ENCODE data around the gene ATP8B4.

ATP8B4 gene

GRCh38 chr15:49934487-49934886, 184.5 kb downstream of the ATP8B4 start:
- WGBS, 2 experiments (ENCODE audit: insufficient coverage in 2 of 2): 89 to 100% methylated on average over 1 of the region's 2 CpGs
- Histone ChIP-seq H3K9me3 (ENCODE audit: control insufficient read depth, low read length) (no peaks in the 10 kb centered on the region), H3K27ac (ENCODE audit: low read depth, low read length, severe bottlenecking) (no peak overlapping the region), H3K4me1 (ENCODE audit: control insufficient read depth, insufficient read depth, low read length, poor library complexity, severe bottlenecking) (no peaks in the 10 kb centered on the region), H3K4me3 (ENCODE audit: extremely low read depth, insufficient read depth, low read length, poor library complexity, severe bottlenecking) (no peak overlapping the region), H3K36me3 (ENCODE audit: control insufficient read depth, insufficient read depth, low read length) (no peaks in the 10 kb centered on the region)

GRCh38 chr15:49927189-49927861, 191.7 kb downstream of the ATP8B4 start:
- 75 to 100% methylated on average over 1 of the region's 2 CpGs for WGBS, 2 experiments (ENCODE audit: insufficient coverage in 2 of 2)

GRCh38 chr15:49926740-49927139, 192.3 kb downstream of the ATP8B4 start:
- Histone ChIP-seq H3K4me3 (ENCODE audit: extremely low read depth, insufficient read depth, low read length, poor library complexity, severe bottlenecking) (no peak overlapping the region), H3K4me1 (ENCODE audit: control insufficient read depth, insufficient read depth, low read length, poor library complexity, severe bottlenecking) (no peaks in the 10 kb centered on the region), H3K36me3 (ENCODE audit: control insufficient read depth, insufficient read depth, low read length) (no peaks in the 10 kb centered on the region), H3K9me3 (ENCODE audit: control insufficient read depth, low read length) (no peaks in the 10 kb centered on the region), H3K27ac (ENCODE audit: low read depth, low read length, severe bottlenecking) (no peak overlapping the region)
- WGBS, 2 experiments (ENCODE audit: insufficient coverage in 2 of 2): no CpG with 5 or more reads among the region's 3 CpGs

More at GRCh38 chr15:49927189-49927861, 191.7 kb downstream of the ATP8B4 start:
- Histone ChIP-seq H3K4me3 (ENCODE audit: extremely low read depth, insufficient read depth, low read length, poor library complexity, severe bottlenecking) (no peak overlapping the region), H3K4me1 (ENCODE audit: control insufficient read depth, insufficient read depth, low read length, poor library complexity, severe bottlenecking) (no peaks in the 10 kb centered on the region), H3K27ac (ENCODE audit: low read depth, low read length, severe bottlenecking) (no peak overlapping the region), H3K9me3 (ENCODE audit: control insufficient read depth, low read length) (no peaks in the 10 kb centered on the region), H3K36me3 (ENCODE audit: control insufficient read depth, insufficient read depth, low read length) (no peaks in the 10 kb centered on the region)

- Histone ChIP-seq H3K4me3 (ENCODE audit: extremely low read depth, insufficient read depth, low read length, poor library complexity, severe bottlenecking) (no peak overlapping the region), H3K27ac (ENCODE audit: low read depth, low read length, severe bottlenecking) (no peak overlapping the region), H3K36me3 (ENCODE audit: control insufficient read depth, insufficient read depth, low read length) (no peaks in the 10 kb centered on the region), H3K4me1 (ENCODE audit: control insufficient read depth, insufficient read depth, low read length, poor library complexity, severe bottlenecking) (no peaks in the 10 kb centered on the region), H3K9me3 (ENCODE audit: control insufficient read depth, low read length) (no peaks in the 10 kb centered on the region)
- WGBS, 2 experiments (ENCODE audit: insufficient coverage in 2 of 2): 94% methylated on average over 2 of the region's 2 CpGs; no CpG with 5 or more reads in 1 of the 2 experiments
Measured at GRCh38 chr15:49923671-49924070, 195.4 kb downstream of the ATP8B4 start.

GRCh38 chr15:49919034-49919433, 200.0 kb downstream of the ATP8B4 start:
- Histone ChIP-seq H3K4me1 (ENCODE audit: control insufficient read depth, insufficient read depth, low read length, poor library complexity, severe bottlenecking) (no peaks in the 10 kb centered on the region), H3K36me3 (ENCODE audit: control insufficient read depth, insufficient read depth, low read length) (no peaks in the 10 kb centered on the region), H3K9me3 (ENCODE audit: control insufficient read depth, low read length) (no peaks in the 10 kb centered on the region), H3K27ac (ENCODE audit: low read depth, low read length, severe bottlenecking) (no peak overlapping the region), H3K4me3 (ENCODE audit: extremely low read depth, insufficient read depth, low read length, poor library complexity, severe bottlenecking) (no peak overlapping the region)
- WGBS, 2 experiments (ENCODE audit: insufficient coverage in 2 of 2): 80 to 100% methylated on average over 1 of the region's 2 CpGs

- no peaks in the 10 kb centered on the region for H3K4me1 ChIP-seq (ENCODE audit: control insufficient read depth, insufficient read depth, low read length, poor library complexity, severe bottlenecking)
- H3K36me3 ChIP-seq (ENCODE audit: control insufficient read depth, insufficient read depth, low read length): no peaks in the 10 kb centered on the region
- H3K4me3 ChIP-seq (ENCODE audit: extremely low read depth, insufficient read depth, low read length, poor library complexity, severe bottlenecking): no peak overlapping the region
- 89% methylated on average over 1 of the region's 1 CpG; no CpG with 5 or more reads in 1 of the 2 experiments for WGBS, 2 experiments (ENCODE audit: insufficient coverage in 2 of 2)
- H3K9me3 ChIP-seq (ENCODE audit: control insufficient read depth, low read length): no peaks in the 10 kb centered on the region
- H3K27ac ChIP-seq (ENCODE audit: low read depth, low read length, severe bottlenecking): no peak overlapping the region
Measured at GRCh38 chr15:49918121-49918520, 200.9 kb downstream of the ATP8B4 start.

GRCh38 chr15:49916998-49917397, 202.0 kb downstream of the ATP8B4 start:
- no CpG with 5 or more reads among the region's 2 CpGs for WGBS, 2 experiments (ENCODE audit: insufficient coverage in 2 of 2)
- H3K36me3 ChIP-seq (ENCODE audit: control insufficient read depth, insufficient read depth, low read length): no peaks in the 10 kb centered on the region
- no peak overlapping the region for H3K4me3 ChIP-seq (ENCODE audit: extremely low read depth, insufficient read depth, low read length, poor library complexity, severe bottlenecking)
- H3K4me1 ChIP-seq (ENCODE audit: control insufficient read depth, insufficient read depth, low read length, poor library complexity, severe bottlenecking): no peaks in the 10 kb centered on the region
- no peaks in the 10 kb centered on the region for H3K9me3 ChIP-seq (ENCODE audit: control insufficient read depth, low read length)
- H3K27ac ChIP-seq (ENCODE audit: low read depth, low read length, severe bottlenecking): no peak overlapping the region

GRCh38 chr15:49915822-49916221, 203.2 kb downstream of the ATP8B4 start:
- no peak overlapping the region for H3K27ac ChIP-seq (ENCODE audit: low read depth, low read length, severe bottlenecking)
- no peak overlapping the region for H3K4me3 ChIP-seq (ENCODE audit: extremely low read depth, insufficient read depth, low read length, poor library complexity, severe bottlenecking)
- no peaks in the 10 kb centered on the region for H3K36me3 ChIP-seq (ENCODE audit: control insufficient read depth, insufficient read depth, low read length)
- no peaks in the 10 kb centered on the region for H3K4me1 ChIP-seq (ENCODE audit: control insufficient read depth, insufficient read depth, low read length, poor library complexity, severe bottlenecking)
- no peaks in the 10 kb centered on the region for H3K9me3 ChIP-seq (ENCODE audit: control insufficient read depth, low read length)
- WGBS, 2 experiments (ENCODE audit: insufficient coverage in 2 of 2): 100% methylated on average over 2 of the region's 5 CpGs; no CpG with 5 or more reads in 1 of the 2 experiments

GRCh38 chr15:49908933-49909295, 210.1 kb downstream of the ATP8B4 start:
- H3K4me3 ChIP-seq (ENCODE audit: extremely low read depth, insufficient read depth, low read length, poor library complexity, severe bottlenecking): no peak overlapping the region
- no peak overlapping the region for H3K27ac ChIP-seq (ENCODE audit: low read depth, low read length, severe bottlenecking)
- no peaks in the 10 kb centered on the region for H3K36me3 ChIP-seq (ENCODE audit: control insufficient read depth, insufficient read depth, low read length)
- WGBS, 2 experiments (ENCODE audit: insufficient coverage in 2 of 2): 92 to 100% methylated on average over 1 to 4 of the region's 4 CpGs
- H3K9me3 ChIP-seq (ENCODE audit: control insufficient read depth, low read length): peaks cover 4% of the 10 kb centered on the region
- H3K4me1 ChIP-seq (ENCODE audit: control insufficient read depth, insufficient read depth, low read length, poor library complexity, severe bottlenecking): no peaks in the 10 kb centered on the region

GRCh38 chr15:49908236-49908932, 210.6 kb downstream of the ATP8B4 start:
- Histone ChIP-seq H3K4me3 (ENCODE audit: extremely low read depth, insufficient read depth, low read length, poor library complexity, severe bottlenecking) (no peak overlapping the region), H3K27ac (ENCODE audit: low read depth, low read length, severe bottlenecking) (no peak overlapping the region), H3K4me1 (ENCODE audit: control insufficient read depth, insufficient read depth, low read length, poor library complexity, severe bottlenecking) (no peaks in the 10 kb centered on the region), H3K36me3 (ENCODE audit: control insufficient read depth, insufficient read depth, low read length) (no peaks in the 10 kb centered on the region), H3K9me3 (ENCODE audit: control insufficient read depth, low read length) (peaks cover 4% of the 10 kb centered on the region)
- WGBS, 2 experiments (ENCODE audit: insufficient coverage in 2 of 2): 100% methylated on average over 1 of the region's 2 CpGs; no CpG with 5 or more reads in 1 of the 2 experiments

GRCh38 chr15:49906966-49907365, 212.1 kb downstream of the ATP8B4 start:
- 100% methylated on average over 1 of the region's 1 CpG for WGBS, 2 experiments (ENCODE audit: insufficient coverage in 2 of 2)
- Histone ChIP-seq H3K9me3 (ENCODE audit: control insufficient read depth, low read length) (peaks cover 4% of the 10 kb centered on the region), H3K27ac (ENCODE audit: low read depth, low read length, severe bottlenecking) (no peak overlapping the region), H3K4me1 (ENCODE audit: control insufficient read depth, insufficient read depth, low read length, poor library complexity, severe bottlenecking) (no peaks in the 10 kb centered on the region), H3K4me3 (ENCODE audit: extremely low read depth, insufficient read depth, low read length, poor library complexity, severe bottlenecking) (no peak overlapping the region), H3K36me3 (ENCODE audit: control insufficient read depth, insufficient read depth, low read length) (no peaks in the 10 kb centered on the region)

All from mesodermal cell (in vitro differentiated cells).